ENCODE results near the gene RNF151. TPM values are rescaled to one million over a fixed set of nuclear protein-coding genes. Genes with fewer than 3 reads are reported as not detected.

RNF151 gene
- total RNA-seq, 1 donor, result not detected

DNA sequence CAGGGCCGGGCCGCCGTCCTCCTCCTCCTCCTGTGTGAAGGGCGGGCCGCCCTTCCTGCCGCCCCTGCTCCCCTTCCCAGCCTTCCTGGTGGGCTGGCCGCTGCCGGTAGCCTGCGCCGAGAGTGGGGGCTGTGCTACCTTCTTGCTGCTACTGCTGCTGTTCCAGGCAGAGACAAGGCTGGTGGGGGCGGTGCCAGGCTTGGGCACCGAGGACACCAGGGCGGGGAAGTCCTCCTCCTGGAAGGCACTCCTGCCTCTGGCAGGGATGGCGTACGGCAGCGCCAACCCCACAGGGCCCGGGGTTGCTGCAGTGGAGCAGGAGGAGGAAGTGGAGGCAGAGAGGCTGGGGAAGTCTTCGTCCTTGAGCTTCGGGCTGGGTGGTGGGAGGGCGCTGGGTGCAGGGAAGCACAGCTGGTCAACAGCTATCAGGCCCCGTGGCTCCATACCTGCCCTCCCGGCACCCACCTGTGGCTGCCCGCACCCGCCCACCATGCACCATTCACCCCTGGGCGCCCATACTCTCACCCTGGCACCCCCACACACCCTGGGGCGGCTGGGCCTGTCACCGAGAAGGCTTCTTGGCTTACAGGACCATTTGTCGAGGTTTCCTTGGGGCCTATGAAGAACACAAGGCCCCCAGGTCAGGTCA lies 33.3 kb downstream of the RNF151 start:
- Histone ChIP-seq H3K27me3 (ENCODE audit: insufficient read depth, low read length) (no peaks in the 10 kb centered on the region), H3K9me3 (ENCODE audit: low read depth, low read length) (no peaks in the 10 kb centered on the region), H3K4me1 (ENCODE audit: insufficient read depth, low read length) (peaks cover 9% of the 10 kb centered on the region), H3K4me3 (ENCODE audit: low read length) (no peak overlapping the region)

DNA sequence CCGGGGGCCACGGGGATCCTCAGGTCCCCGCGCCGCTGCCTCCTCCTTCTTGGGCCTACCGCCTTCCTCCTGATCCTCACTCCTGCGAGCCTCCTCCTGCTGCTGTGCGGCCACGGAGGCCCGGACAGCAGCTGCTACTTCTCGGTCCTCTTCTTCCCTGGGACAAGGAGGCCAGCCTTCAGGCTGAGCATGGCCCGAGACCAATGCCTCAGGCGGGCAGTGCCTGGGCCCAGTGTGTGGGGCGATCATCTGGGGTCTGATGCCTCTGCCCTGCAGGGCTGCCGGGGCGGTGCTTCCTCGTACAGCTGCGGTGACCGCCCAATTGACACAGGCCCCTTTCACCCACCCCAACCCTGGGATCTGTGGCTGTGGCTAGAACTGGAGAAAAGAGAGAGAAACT lies 34.4 kb downstream of the RNF151 start:
- H3K4me3 ChIP-seq (ENCODE audit: low read length), result no peak overlapping the region
- H3K27me3 ChIP-seq (ENCODE audit: insufficient read depth, low read length), result no peaks in the 10 kb centered on the region
- peaks cover 19% of the 10 kb centered on the region for H3K4me1 ChIP-seq (ENCODE audit: insufficient read depth, low read length)
- no peaks in the 10 kb centered on the region for H3K9me3 ChIP-seq (ENCODE audit: low read depth, low read length)

DNA sequence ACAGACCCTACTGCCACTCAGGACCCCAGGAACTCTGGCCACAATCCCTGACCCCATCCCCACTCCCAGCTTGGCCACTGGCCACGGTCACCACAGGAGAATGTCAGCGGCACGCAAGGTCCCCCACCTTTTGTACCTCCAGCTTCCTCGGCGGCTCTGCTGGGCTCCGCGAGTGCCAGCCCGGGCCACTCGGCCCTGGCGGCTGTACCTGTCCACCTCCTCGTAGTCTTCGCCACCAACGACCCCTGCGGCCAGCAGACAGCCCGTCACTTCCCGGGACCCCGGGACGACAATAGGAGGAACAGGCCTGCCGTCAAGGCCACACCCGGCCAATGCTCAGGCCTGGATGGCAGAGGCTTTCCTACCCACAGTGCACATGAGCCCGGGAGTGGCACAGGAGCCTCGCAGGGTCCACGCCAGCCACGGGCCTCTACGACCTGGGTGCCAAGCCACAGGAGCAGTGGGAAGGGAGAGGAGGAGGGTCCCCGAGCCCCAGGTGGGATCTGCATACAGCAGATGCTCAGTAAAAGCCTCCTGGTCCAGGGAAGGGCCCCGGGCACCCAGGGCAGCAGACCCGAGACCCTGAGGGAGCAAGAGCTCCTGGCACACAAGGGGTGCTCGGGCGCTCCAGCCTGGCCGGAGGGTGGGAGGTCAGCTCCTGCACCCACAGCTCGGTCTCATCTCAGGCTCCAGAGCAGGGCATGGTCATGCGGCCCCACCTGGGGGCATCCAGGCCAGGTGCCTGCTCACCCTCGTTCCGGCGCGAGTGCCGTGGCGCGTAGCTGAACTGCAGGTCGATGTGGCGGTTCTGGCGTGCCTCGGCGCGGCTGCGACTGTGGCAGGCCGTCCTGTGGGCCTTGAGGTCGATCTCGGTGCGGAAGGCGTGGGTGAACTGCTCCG lies 35.0 kb downstream of the RNF151 start:
- Histone ChIP-seq H3K4me3 (ENCODE audit: low read length) (no peak overlapping the region), H3K4me1 (ENCODE audit: insufficient read depth, low read length) (peaks cover 23% of the 10 kb centered on the region), H3K9me3 (ENCODE audit: low read depth, low read length) (no peaks in the 10 kb centered on the region), H3K27me3 (ENCODE audit: insufficient read depth, low read length) (no peaks in the 10 kb centered on the region)

DNA sequence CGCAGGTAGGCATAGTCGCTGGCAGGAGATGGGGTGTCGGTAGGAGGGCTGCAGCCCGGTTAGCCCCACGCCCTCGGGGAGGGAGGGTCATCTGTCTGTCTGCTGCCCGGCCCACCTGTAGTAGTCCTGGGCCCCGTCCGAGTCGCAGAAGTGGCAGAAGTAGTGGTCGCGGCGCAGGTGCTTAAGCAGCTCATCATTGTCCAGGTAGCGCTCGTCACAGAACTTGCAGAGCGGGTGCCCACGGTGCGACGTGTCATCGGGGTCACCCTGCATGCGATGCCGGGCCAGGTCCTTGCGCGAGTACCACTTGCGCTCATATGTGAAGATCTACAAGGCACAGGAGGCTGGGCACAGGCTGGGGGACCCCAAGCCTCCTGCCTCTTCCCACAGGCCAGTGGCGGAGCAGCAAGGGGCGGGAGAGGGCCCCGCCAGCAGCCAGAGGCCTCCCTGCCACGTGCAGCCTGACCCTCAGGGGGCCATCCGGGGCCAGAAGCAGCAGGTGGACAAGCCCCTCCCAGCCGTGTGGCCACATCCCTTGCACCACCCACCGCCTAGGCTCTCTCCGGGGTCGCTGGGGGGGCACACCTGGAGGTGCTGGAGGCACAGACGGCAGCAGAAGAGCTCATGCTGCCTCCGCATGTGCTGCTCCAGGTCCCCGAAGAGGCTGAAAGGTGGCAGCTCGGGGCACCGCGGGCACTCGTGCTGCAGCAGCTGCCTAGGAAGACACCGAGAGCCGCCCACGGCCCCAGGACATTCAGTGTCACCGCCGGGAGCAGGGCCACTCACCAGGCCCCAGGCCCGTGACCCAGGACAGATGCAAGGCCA lies 36.0 kb downstream of the RNF151 start:
- Histone ChIP-seq H3K4me1 (ENCODE audit: insufficient read depth, low read length) (peaks cover 33% of the 10 kb centered on the region), H3K27me3 (ENCODE audit: insufficient read depth, low read length) (no peaks in the 10 kb centered on the region), H3K9me3 (ENCODE audit: low read depth, low read length) (no peaks in the 10 kb centered on the region), H3K4me3 (ENCODE audit: low read length) (no peak overlapping the region)

DNA sequence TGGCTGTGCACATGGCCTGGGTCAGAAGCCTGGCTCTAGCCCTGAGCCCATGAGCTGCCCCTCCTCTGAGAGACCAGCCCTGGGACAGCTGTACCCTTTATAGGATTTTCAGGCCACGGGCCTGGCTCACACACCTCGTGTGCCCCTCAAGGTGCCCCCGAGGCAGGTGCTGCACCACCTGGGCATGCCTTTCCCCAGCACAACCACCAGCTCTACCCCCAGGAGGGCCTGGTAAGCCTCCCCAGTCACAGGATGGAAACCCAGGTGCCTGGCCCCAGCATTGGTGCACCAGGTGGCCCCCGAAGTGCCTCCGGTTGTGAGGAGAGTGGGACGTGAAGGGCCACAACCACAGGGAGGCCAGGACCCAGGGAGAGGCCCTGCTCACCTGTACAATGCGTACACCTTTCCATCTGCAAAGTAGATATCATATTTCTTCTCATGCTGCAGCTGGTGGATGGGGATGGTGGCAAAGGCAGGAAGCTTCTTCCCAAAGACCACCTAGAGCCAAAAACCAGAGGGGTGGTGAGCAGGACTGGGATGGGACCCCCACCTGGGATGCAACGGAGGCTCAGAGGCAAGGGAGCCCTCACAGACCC lies 36.7 kb downstream of the RNF151 start:
- H3K27me3 ChIP-seq (ENCODE audit: insufficient read depth, low read length), result no peaks in the 10 kb centered on the region
- H3K4me1 ChIP-seq (ENCODE audit: insufficient read depth, low read length), result peaks cover 40% of the 10 kb centered on the region
- H3K9me3 ChIP-seq (ENCODE audit: low read depth, low read length), result no peaks in the 10 kb centered on the region
- no peak overlapping the region for H3K4me3 ChIP-seq (ENCODE audit: low read length)

DNA sequence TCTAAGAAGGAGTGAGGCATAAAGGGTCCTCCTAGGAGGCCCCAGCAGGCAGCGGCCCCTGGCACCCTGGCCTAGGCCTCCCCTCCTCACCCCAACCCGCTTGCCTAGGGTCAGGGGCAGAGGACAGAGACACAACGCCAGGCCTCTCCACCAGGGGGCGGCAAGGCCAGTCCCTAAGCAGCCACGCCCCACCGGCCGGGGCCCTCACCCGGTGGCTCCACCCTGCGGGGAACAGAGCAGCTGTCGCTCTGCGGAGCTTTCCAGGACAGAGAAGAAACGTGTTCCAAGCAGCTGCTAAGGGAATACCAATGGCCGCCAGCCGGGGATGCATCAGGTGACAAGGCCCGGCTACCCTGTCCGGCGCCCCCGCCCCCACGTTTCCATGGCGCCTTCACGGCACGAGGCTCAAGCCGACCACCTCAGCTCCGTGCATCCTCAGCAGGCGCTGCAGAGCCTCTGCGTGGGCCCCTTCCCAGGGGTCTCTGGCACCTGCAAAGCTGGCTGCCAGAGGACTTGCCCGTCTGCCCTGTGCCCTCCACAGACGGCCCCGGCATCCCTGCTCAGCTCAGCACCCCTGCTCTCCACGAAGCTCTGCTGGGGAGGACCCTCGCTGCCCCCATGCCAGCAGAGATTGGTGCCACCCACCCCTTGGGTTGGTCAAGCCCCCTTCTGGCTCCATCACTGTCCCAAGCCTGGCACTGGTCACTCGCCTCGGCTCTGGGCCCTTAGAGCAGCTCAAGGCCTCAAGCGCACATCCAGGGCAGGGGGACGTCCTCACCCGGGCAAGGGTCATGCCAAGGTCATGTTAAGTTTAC lies 37.4 kb downstream of the RNF151 start:
- H3K4me3 ChIP-seq (ENCODE audit: low read length), result no peak overlapping the region
- no peaks in the 10 kb centered on the region for H3K9me3 ChIP-seq (ENCODE audit: low read depth, low read length)
- H3K27me3 ChIP-seq (ENCODE audit: insufficient read depth, low read length), result no peaks in the 10 kb centered on the region
- H3K4me1 ChIP-seq (ENCODE audit: insufficient read depth, low read length), result peaks cover 47% of the 10 kb centered on the region

DNA sequence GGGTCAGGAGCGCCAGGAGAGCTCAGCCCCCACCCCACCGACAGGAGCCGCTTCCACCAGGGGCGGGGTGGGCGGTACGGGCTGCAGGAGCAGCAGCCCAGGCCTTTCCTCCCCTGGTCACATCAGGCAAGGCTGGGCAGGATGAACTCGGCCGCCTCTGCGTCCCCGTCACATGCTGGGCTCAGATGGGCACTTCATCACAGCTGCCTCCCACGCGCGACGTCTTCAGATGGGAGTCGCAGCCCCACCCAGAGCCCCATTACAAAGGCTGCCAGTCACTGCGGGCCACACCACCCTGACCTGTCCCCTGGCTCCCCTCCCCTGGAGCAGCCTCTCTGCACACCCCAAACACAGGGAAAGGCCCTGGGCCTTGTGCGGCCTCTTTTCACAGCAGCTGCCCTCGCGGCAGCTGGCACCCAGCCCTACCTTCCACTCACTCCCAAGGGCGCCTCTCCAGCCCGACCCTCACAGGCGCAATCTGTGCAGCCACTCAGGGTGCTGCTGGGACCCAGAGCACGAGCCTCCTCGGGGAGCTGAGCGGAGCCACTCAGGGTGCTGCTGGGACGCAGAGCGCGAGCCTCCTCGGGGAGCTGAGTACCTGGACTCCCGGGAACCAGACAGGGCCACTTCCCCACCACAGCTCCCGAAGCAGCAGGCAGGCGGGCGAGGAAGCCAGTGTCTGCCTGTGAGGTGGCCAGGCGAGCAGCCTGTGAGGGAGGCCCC lies 38.3 kb downstream of the RNF151 start:
- Histone ChIP-seq H3K9me3 (ENCODE audit: low read depth, low read length) (no peaks in the 10 kb centered on the region), H3K4me1 (ENCODE audit: insufficient read depth, low read length) (peaks cover 50% of the 10 kb centered on the region), H3K4me3 (ENCODE audit: low read length) (no peak overlapping the region), H3K27me3 (ENCODE audit: insufficient read depth, low read length) (no peaks in the 10 kb centered on the region)

DNA sequence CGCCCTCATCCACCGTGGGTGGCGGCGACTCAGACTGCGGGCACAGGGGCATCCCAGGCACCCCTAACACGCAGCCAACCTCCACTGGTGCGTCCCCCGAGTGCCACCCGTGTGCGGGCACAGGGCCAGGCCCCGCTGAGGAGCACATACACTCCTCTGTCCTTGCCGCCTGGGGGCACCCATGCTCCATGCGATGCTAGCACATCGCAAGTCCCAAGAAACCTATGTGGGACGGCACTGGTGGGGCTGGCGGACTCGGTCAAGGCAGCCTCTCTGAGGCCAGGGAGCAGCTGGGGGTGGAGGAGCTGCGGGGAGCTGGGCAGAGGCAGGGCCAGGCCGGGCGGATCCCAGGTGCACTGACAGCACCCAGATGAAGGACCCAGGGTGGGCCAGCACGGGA lies 39.0 kb downstream of the RNF151 start:
- H3K4me1 ChIP-seq (ENCODE audit: insufficient read depth, low read length), result peaks cover 56% of the 10 kb centered on the region
- no peak overlapping the region for H3K4me3 ChIP-seq (ENCODE audit: low read length)
- no peaks in the 10 kb centered on the region for H3K27me3 ChIP-seq (ENCODE audit: insufficient read depth, low read length)
- no peaks in the 10 kb centered on the region for H3K9me3 ChIP-seq (ENCODE audit: low read depth, low read length)

DNA sequence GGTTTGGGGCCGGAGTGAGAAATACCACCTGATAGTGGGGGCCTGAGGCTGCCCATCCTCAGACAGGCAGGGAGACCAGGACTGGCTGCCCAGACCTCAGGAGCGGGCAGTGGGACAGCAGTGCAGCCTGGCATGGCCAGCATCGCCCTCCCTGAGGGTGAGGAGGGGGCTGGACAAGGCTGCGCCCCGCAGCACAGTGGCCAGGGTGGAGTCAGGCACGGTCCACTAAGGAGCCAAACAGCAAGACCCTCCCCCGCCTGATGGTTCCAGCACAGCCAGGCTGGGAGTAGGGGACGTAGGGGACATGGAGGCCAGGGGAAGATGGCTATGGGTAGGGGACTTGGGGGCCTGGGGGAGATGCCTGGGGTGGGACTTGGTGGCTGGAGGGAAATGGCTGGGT lies 39.7 kb downstream of the RNF151 start:
- Histone ChIP-seq H3K27me3 (ENCODE audit: insufficient read depth, low read length) (no peaks in the 10 kb centered on the region), H3K9me3 (ENCODE audit: low read depth, low read length) (no peaks in the 10 kb centered on the region), H3K4me3 (ENCODE audit: low read length) (no peak overlapping the region), H3K4me1 (ENCODE audit: insufficient read depth, low read length) (peaks cover 58% of the 10 kb centered on the region)

DNA sequence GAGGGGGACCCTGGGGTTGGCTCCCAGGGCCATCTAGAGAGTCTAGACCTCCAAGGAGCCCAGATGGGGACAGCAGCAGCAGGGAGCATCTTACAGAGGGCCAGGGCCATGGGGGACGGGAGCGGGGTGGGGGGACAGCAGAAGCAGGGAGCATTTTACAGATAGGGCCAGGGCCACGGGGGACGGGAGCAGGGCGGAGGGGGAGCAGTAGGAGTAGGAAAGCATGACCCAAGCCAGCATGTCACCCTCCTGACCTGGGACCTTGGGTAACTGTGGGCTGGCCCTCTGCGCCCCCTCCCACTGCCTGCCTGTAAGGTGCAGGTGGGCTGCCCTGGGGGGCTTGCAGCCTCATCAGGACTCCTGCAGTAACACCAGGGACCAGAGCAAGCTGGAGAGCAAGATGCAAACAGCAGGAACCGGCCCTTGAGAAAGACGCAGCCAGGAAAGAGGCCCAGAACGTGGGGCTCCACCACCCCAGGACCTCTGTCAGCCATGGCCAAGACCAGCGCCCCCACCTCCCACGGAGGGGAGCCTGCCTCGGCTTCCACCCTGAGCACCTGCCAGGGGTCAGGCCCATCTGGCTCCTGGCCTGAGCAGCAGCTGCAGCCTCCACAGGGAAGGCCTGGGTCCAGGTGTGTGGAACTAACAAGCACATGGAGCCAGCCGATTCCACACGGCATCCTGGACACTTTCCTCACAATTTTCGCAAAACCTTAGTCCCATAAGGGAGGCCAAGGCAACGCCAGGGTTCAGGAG lies 40.6 kb downstream of the RNF151 start:
- Histone ChIP-seq H3K9me3 (ENCODE audit: low read depth, low read length) (no peaks in the 10 kb centered on the region), H3K4me3 (ENCODE audit: low read length) (no peak overlapping the region), H3K4me1 (ENCODE audit: insufficient read depth, low read length) (peaks cover 58% of the 10 kb centered on the region)

DNA sequence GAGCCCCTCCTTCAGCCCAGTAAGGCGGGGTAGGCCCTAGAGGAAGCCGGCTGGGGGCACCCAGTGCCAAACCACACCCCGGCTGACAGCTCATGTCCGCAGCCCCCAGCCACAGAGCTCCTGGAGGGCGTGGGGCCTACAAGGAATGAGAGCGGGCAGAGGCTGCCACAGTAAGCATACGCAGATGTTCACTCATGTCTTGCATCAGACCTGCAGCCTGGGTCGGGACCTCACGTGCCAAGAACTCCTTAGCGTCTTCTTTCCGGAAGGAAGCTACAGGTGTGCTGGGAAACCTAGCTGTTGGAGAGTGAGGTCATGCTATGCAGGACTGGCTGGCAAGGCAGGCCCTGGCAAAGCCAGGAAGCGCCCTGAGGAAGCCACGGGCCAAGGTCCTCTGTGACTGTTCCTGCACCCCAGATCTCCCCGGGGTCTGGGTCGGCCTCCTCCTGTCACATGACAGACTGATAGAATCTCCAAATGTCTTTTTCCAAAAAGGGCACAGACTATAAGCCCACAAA lies 41.4 kb downstream of the RNF151 start:
- H3K9me3 ChIP-seq (ENCODE audit: low read depth, low read length), result no peaks in the 10 kb centered on the region
- H3K4me3 ChIP-seq (ENCODE audit: low read length), result no peak overlapping the region
- H3K27me3 ChIP-seq (ENCODE audit: insufficient read depth, low read length), result no peaks in the 10 kb centered on the region
- H3K4me1 ChIP-seq (ENCODE audit: insufficient read depth, low read length), result peaks cover 58% of the 10 kb centered on the region

More for the DNA sequence above, 40.6 kb downstream of the RNF151 start:
- no peaks in the 10 kb centered on the region for H3K27me3 ChIP-seq (ENCODE audit: insufficient read depth, low read length)

DNA sequence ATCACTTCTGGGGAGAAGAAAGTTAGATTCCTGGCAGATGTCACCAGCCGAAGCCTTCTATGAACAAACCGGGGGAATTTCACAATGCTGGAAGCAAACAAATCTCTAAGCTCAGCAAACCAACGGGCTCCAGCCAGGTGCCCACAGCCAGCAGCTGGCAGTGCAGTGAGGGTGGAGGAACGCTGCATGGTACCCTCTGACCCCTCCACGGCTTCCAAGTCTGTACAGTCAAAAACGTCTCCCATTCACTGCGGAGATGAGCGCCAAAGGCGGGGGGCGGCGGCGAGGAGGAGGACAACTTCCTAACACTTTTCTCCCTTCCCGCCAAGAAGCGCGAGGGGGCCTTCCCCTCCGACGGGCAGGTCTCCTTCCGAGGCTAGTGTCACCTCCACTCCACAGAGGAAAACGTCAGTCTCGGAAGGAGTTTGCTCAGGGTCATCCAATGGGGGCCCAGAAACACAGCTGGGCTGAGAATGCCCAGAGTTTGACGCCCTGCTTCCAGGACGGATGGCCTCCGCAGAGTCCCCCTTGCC lies 42.0 kb downstream of the RNF151 start:
- Histone ChIP-seq H3K9me3 (ENCODE audit: low read depth, low read length) (no peaks in the 10 kb centered on the region), H3K4me3 (ENCODE audit: low read length) (peak overlapping the region; percentile 68), H3K4me1 (ENCODE audit: insufficient read depth, low read length) (peaks cover 58% of the 10 kb centered on the region), H3K27me3 (ENCODE audit: insufficient read depth, low read length) (no peaks in the 10 kb centered on the region)

Measured in mononuclear cell (primary cell).